Activated B cell treated with CpG ODN at 0.5 μM for 24 hours (primary cell): ENCODE results near the gene PPP4R1. TPM values are rescaled to one million over a fixed set of nuclear protein-coding genes. Genes with fewer than 3 reads are reported as not detected.

ENCODE experiments used
- ATAC-seq: fragments of 200-7000 bp; cut with Tn5 transposase; one replicate; pipeline ENCODE4 v1.10.0; 2021; ENCODE audit warnings: low read depth, mild to moderate bottlenecking, moderate library complexity
- CTCF ChIA-PET: fragments of 350-600 bp; sonication (Branson Sonifier 250); formaldehyde crosslinking; loops from one replicate; lab custom pipeline; 2021; ENCODE audit warnings: antibody characterized with exemption; lab: Charles Lee
- POLR2A ChIA-PET: fragments of 350-600 bp; sonication (Branson Sonifier 250); formaldehyde crosslinking; loops from one replicate; lab custom pipeline; 2021; ENCODE audit warnings: antibody characterized with exemption; lab: Charles Lee
- DNase-seq: peaks from one replicate; pipeline ENCODE4 v3.0.0; 2022
- H3K27ac Mint-ChIP-seq: one replicate; pipeline ENCODE4 v1.8.0; 2020; ENCODE audit warnings: mixed read lengths
- H3K27me3 Mint-ChIP-seq: one replicate; pipeline ENCODE4 v1.8.0; 2021; ENCODE audit warnings: mixed read lengths
- H3K36me3 Mint-ChIP-seq: one replicate; pipeline ENCODE4 v1.8.0; 2021; ENCODE audit warnings: low read depth, mixed read lengths
- H3K4me1 Mint-ChIP-seq: one replicate; pipeline ENCODE4 v1.8.0; 2021; ENCODE audit warnings: mixed read lengths
- H3K4me3 Mint-ChIP-seq: one replicate; pipeline ENCODE4 v1.8.0; 2020; ENCODE audit warnings: mild to moderate bottlenecking, mixed read lengths
- H3K9me3 Mint-ChIP-seq: one replicate; pipeline ENCODE4 v1.8.0; 2020; ENCODE audit warnings: mixed read lengths
- CTCF ChIP-seq: fragments of 200-600 bp; IDR thresholded peaks from one replicate; pipeline ENCODE4 v1.8.0; 2022; ENCODE audit warnings: antibody characterized with exemption, mild to moderate bottlenecking
- intact Hi-C: fragments of 100-400 bp; cut with micrococcal nuclease; formaldehyde crosslinking; loops from one replicate; pipeline ENCODE4 v1.15.1; 2024
- total RNA-seq: library from RNA; stranded (reverse); gene quantifications from 2 replicates; pipeline ENCODE4 v1.2.3, GENCODE V29; 2022

The PPP4R1 gene
- 48.1 and 51.3 TPM in 2 replicates for total RNA-seq

GRCh38 chr18:9614401-9615279 is at the start of gene PPP4R1:
Gene PPP4R1 (minus strand): TSS chr18:9614559. CDS start chr18:9614484, 75 bp downstream.
- Mint-ChIP-seq H3K36me3 (peaks cover 12% of the 10 kb centered on the region), H3K9me3 (no peaks in the 10 kb centered on the region), H3K4me1 (peaks cover 26% of the 10 kb centered on the region), H3K4me3 (peak within 1 kb of the TSS; percentile 86), H3K27me3 (no peaks in the 10 kb centered on the region), H3K27ac (peak within 1 kb of the TSS; percentile 90)
- DNase-seq (peak; percentile 74), ATAC-seq (peak; percentile 68)
- no peak for TF ChIP-seq CTCF
- POLR2A ChIA-PET: interaction anchor here (1.5 to 3.2 kb wide), 3 partner anchors 58 to 299 kb away, joined by 7 to 19 read pairs (median 8); partner anchors contain the start of gene VAPA
- intact Hi-C loops: loop anchor here (1.0 to 10.0 kb wide), 4 partner anchors 97 to 910 kb away; partner anchors contain the start of gene MTCL1
- CTCF ChIA-PET: no interaction called here

GRCh38 chr18:9663377-9663776 is 49.0 kb upstream of the PPP4R1 start:
- CTCF ChIA-PET: no interaction called here
- intact Hi-C loops: no loop called here
- Mint-ChIP-seq H3K36me3 (no peaks in the 10 kb centered on the region), H3K27ac (no peak overlapping the region), H3K4me3 (no peak overlapping the region), H3K9me3 (no peaks in the 10 kb centered on the region), H3K27me3 (no peaks in the 10 kb centered on the region), H3K4me1 (no peaks in the 10 kb centered on the region)
- POLR2A ChIA-PET: no interaction called here
- no peak for TF ChIP-seq CTCF
- ATAC-seq: no peak
- DNase-seq: no peak

- no peak for TF ChIP-seq CTCF
- Mint-ChIP-seq H3K27me3 (no peaks in the 10 kb centered on the region), H3K27ac (no peak overlapping the region), H3K4me3 (no peak overlapping the region), H3K36me3 (no peaks in the 10 kb centered on the region), H3K4me1 (no peaks in the 10 kb centered on the region), H3K9me3 (no peaks in the 10 kb centered on the region)
- DNase-seq (no peak), ATAC-seq (no peak)
- intact Hi-C loops: no loop called here
- ChIA-PET POLR2A (no interaction called here), CTCF (interaction anchor here (0.7 to 1.6 kb wide), 2 partner anchors 49 to 427 kb away, joined by 3 to 4 read pairs; no protein-coding TSS in a partner anchor)
Observed at GRCh38 chr18:9661564-9661963, 47.2 kb upstream of the PPP4R1 start.

- POLR2A ChIA-PET: no interaction called here
Observed at GRCh38 chr18:9659499-9660375, 45.4 kb upstream of the PPP4R1 start.

More at GRCh38 chr18:9659499-9660375, 45.4 kb upstream of the PPP4R1 start:
- no peaks in the 10 kb centered on the region for H3K27me3 Mint-ChIP-seq
- ATAC-seq (no peak), DNase-seq (no peak)
- no peaks in the 10 kb centered on the region for H3K4me1 Mint-ChIP-seq
- intact Hi-C loops: no loop called here
- no peaks in the 10 kb centered on the region for H3K36me3 Mint-ChIP-seq
- no peak overlapping the region for H3K4me3 Mint-ChIP-seq
- no peaks in the 10 kb centered on the region for H3K9me3 Mint-ChIP-seq
- TF ChIP-seq CTCF: no peak
- CTCF ChIA-PET: no interaction called here
- no peak overlapping the region for H3K27ac Mint-ChIP-seq
